Measurements from ENCODE around the gene APOBEC4. TPM values are rescaled to one million over a fixed set of nuclear protein-coding genes. Genes with fewer than 3 reads are reported as not detected.

The APOBEC4 gene
- total and polyA plus RNA-seq, 9 of the 15 experiments (the other 6 are each of a cell fraction or from before 2014, with no cell fraction given) = not detected

DNA sequence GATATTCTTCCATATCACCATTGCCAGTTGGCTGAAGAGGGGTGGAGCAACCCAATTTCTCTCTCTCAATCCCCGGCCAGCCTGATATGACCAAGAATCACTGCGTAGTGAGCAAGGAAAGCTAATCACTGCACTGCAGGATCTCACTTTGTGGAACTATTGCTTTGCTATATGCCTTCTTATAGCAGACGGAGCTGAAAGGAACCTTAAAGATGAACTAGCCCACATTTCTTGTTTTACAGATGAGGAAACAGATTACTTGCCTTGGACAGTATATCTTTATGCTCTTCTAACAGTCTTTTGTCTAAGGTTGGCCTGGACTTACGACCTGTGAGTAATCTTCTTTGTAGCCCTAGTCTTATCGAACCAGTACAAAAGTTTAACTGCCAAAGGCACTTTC, 7.6 kb downstream of the APOBEC4 start (continued):
- TF ChIP-seq, protein P1, sequence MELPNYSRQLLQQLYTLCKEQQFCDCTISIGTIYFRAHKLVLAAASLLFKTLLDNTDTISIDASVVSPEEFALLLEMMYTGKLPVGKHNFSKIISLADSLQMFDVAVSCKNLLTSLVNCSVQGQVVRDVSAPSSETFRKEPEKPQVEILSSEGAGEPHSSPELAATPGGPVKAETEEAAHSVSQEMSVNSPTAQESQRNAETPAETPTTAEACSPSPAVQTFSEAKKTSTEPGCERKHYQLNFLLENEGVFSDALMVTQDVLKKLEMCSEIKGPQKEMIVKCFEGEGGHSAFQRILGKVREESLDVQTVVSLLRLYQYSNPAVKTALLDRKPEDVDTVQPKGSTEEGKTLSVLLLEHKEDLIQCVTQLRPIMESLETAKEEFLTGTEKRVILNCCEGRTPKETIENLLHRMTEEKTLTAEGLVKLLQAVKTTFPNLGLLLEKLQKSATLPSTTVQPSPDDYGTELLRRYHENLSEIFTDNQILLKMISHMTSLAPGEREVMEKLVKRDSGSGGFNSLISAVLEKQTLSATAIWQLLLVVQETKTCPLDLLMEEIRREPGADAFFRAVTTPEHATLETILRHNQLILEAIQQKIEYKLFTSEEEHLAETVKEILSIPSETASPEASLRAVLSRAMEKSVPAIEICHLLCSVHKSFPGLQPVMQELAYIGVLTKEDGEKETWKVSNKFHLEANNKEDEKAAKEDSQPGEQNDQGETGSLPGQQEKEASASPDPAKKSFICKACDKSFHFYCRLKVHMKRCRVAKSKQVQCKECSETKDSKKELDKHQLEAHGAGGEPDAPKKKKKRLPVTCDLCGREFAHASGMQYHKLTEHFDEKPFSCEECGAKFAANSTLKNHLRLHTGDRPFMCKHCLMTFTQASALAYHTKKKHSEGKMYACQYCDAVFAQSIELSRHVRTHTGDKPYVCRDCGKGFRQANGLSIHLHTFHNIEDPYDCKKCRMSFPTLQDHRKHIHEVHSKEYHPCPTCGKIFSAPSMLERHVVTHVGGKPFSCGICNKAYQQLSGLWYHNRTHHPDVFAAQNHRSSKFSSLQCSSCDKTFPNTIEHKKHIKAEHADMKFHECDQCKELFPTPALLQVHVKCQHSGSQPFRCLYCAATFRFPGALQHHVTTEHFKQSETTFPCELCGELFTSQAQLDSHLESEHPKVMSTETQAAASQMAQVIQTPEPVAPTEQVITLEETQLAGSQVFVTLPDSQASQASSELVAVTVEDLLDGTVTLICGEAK (IDR thresholded peaks at IDR 0.05) = no peak
- TF ChIP-seq, protein P1 (CRISPR knock-in tag; IDR thresholded peaks at IDR 0.05) = no peak
- no peak for TF ChIP-seq ATF6 (CRISPR knock-in tag; IDR thresholded peaks at IDR 0.05)
- peak; percentile 94 to 95 for TF ChIP-seq KDM1A (IDR thresholded peaks at IDR 0.05)
- TF ChIP-seq TBP (optimal IDR thresholded peaks at IDR 0.05; ENCODE audit: low read depth, low read length) = no peak
